Erythroblast (primary cell): Measurements from ENCODE around the gene TTLL5.

Source experiments
- DNase-seq, 2 experiments: peaks; one replicate each; lab custom pipeline; 2025; lab: John Stamatoyannopoulos, UW
- GATA1 ChIP-seq: IDR thresholded peaks from 2 replicates; pipeline ENCODE4 v1.6.1; 2011; ENCODE audit warnings: low read depth, mild to moderate bottlenecking, control low read depth, low read length, moderate library complexity
- POLR2A ChIP-seq: IDR thresholded peaks from 2 replicates; pipeline ENCODE4 v1.6.1; 2011; ENCODE audit warnings: mild to moderate bottlenecking, low read length

The TTLL5 gene

DNA sequence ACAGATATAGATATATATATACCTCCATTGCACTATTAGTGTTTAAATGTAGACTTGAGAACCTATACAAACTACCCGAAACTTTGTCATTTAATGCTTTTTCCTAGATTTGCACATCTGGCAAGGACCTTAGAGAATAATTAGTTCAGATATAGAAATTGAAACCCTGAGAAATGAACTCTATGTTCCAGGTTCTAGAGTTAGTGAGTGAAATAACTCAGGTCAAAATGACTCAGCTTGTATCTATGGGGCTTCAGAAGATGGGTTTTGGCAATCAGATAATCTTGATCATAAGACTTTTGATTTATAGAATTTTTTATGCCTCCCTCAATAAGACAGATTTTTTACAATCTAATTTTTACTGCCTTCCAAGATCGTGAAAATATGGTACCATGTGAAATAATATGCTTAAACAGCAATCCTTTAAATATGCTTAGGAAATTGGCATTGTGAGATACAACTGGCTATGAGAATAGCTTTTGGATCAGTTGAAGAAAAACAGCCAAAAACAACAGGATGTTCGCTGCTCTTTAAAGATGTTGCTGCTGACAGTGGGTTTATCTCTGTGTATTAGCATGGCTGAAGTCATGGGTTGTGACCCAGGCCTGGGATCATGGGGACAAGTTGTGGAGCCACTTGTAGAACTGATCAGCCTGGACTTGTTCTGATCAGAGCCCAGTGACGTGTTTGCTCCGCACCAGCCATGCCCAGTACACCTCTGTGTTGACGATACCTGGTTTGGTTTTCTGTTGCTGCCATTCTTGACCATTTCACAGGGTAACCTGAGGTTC lies 63.6 kb downstream of the TTLL5 start:
- TF ChIP-seq GATA1 (no peak), POLR2A (no peak)
- no peak for DNase-seq

DNA sequence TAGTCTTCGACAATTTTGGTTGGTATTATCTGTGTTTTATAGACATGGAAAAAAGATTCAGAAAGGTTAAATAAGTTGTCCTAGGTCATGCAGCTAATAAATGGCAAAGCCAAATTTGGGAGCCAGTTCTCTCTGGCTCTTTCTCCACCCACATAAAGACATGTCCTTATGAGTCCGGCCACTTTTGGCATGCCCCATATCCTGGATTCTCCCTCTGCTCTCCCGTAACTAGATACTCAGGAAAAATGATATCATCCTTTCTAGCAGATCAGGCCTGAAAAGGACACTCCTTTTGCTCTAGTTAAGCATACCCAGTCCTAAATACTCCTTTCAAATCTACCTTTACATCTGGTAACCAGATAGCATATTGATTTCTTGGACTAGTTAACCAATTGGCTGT lies 64.4 kb downstream of the TTLL5 start:
- DNase-seq, result no peak
- TF ChIP-seq POLR2A (no peak), GATA1 (no peak)

DNA sequence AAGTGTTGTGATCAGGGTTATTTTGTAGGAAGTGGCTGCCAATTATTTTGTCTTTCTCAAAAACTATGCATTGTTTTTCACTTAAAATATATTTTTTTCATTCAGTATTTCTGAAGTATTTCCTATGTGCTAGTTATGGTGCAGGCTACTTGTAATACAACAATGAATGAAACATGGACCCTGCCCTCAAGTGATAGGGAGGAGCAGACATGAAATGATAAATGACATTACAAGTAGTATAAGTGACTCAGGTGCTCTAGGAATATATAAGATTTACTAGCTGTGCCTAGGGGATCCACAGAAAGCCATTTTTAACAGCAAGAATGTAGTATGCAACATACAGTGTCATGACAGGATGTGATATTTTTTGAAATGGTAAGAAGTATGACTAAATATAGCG lies 65.3 kb downstream of the TTLL5 start:
- DNase-seq, result no peak
- no peak for TF ChIP-seq POLR2A
- no peak for TF ChIP-seq GATA1

DNA sequence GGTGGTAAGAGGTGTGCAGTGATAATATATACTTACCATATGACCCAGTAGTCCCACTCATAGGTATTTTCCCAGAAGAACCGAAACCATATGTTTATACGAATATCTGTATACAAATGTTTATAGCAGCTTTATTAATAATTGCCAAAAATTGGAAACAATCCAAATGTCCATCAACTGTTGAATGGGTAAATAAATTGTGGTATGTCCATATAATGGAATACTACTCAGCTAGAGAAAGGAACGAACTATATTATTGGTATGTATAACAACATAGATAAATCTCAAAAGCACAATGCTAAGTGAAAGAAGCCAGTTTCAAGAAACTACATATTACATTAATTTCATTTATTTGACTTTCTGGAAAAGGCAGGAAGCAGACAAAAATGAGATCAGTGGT lies 66.1 kb downstream of the TTLL5 start:
- DNase-seq, result no peak
- TF ChIP-seq GATA1, result no peak

DNA sequence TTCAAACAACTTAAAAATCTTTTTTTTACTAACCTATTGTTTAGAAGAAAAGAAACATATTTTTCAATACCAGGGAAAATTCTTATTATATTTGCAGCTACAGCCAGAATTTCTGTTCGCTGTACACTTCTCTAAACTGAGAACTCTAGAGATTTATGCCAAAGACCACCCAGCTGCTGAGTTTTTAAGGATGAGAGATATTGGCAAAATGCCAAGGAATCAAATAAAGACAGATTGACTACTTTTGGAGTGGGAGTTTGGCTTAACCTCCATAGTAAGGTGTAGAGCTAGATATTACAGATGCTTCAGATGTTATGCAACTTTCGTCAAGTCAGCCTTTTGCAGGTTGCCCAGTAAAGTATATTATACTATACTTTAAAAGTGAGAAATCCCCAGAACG lies 71.8 kb downstream of the TTLL5 start:
- no peak for DNase-seq
- TF ChIP-seq POLR2A (no peak), GATA1 (no peak)

DNA sequence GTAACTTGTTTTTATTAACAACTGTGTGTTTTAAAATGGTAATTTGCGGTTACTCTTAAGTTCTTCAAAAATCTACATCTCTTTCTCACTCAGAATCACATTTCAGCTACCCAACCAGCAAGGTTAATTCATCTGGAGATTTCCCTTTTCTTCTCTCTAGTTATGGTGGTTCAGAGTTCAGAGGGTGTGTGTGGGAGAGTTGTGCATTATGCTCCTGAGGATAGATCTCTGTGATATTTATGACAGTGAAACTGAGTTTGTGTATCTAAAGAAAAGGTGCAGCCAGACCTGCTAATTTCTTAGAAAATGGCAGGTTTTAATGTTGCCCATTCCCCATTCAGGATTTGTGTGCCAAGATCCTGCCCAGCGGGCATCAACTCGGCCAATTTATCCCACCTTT lies 73.8 kb downstream of the TTLL5 start:
- TF ChIP-seq POLR2A, result no peak
- no peak for TF ChIP-seq GATA1
- no peak for DNase-seq

DNA sequence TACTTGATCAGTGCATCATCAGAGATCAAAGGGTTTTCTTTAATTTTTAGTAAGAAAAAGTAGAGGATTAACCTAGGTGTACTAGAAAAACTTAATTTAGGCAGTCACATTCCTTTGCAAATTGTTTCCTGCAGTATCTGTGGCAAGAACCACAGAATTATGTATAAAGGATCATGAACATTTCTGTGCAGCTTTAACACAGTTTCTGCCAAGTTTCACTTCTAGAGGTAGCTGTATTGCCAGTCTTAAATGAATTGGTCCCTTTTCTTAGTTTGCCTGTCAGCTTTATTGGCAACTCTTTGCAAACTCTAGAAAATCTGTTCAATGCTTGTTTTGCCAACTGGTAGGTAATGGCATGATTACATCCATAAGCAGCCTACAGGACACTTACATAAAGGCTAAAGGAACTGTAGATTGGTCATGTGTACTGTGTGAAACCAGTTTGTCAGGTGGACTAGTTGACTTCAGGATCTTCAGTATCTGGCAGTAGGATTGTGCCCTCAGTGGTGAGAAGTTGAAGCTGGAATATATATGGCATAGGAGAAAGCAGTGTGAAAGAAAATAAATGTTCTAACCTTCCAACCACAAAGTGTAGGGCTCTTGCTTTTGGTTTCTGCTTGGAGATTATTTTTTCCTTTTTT lies 75.9 kb downstream of the TTLL5 start:
- DNase-seq, result no peak
- TF ChIP-seq POLR2A, result no peak
- TF ChIP-seq GATA1, result no peak

DNA sequence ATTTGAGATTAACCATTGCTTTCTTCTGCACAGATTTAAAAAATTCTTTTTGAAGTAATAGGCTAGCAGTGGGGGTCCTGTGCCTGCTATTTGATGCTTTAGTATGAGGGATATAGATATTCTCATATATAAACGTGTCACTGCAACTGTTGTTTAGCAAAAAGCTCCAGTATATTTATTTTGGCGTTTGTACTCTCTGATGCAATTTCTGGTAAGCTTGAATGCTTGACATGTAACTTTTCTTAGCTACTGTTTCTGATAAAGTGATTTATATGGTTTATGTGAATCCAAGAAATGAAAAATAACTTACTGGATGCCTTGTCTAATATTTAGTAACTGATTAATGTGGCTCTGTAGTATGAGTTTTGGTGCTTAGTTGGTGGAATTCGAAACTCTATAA lies 77.1 kb downstream of the TTLL5 start:
- no peak for DNase-seq
- TF ChIP-seq POLR2A (no peak), GATA1 (no peak)

DNA sequence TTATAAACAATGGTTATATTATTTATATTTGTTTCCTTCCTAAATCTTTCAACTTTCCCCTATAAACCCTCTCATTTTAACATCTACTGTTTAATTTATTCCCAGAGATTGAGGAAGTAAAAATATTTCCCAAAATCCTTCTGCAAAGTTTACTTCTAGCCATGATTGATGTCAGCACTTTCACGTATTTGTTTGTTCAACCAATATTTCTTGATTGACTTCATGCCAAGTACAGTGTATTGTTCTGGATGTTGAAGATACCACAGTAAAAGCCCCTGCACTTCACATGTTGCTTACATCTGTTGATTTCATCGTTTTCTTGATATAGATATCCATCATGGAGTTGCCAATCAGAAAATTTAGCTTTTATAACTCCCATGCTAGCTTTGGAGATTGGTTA lies 81.8 kb downstream of the TTLL5 start:
- no peak for TF ChIP-seq GATA1
- no peak for TF ChIP-seq POLR2A
- DNase-seq, result no peak

DNA sequence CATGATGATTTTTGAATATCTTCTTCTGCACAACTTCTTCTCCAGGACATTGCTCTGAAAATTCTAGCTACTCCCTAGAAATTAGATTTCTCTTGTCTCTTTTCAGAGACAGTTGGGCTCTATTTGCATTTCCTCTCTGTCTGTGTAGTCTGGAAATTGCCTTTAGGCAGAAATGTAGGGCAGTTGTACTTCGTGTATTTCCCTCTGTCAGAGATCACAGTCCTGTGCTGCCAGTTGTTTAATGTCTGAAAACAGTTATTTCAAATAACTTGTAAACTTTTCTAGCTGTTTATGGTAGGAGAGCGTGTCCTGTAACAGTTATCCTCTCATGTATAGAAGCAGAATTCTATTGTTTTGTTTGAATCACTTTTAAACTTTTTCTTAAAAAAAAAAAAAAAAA lies 86.9 kb downstream of the TTLL5 start:
- TF ChIP-seq POLR2A (no peak), GATA1 (no peak)
- DNase-seq, result no peak

DNA sequence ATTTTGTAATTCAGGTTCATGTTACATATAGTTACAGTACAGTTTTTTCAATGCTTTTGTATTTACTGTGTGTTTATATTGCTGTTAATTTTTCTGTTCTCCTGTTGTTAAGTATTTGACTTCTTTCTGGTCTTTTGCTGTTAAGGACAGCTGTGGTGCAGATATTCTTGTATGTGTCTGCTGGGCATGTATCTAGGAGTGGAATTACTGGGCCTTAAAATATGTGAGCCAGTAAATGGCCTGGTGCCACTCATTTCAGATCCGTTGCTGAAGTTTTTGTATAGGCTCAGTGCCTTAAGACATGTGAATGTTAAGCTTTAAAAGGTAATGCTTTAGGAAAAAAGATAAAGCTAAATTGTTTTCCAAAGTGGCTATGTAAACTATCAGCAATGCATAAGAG lies 87.3 kb downstream of the TTLL5 start:
- TF ChIP-seq GATA1 (no peak), POLR2A (no peak)
- DNase-seq, result no peak

DNA sequence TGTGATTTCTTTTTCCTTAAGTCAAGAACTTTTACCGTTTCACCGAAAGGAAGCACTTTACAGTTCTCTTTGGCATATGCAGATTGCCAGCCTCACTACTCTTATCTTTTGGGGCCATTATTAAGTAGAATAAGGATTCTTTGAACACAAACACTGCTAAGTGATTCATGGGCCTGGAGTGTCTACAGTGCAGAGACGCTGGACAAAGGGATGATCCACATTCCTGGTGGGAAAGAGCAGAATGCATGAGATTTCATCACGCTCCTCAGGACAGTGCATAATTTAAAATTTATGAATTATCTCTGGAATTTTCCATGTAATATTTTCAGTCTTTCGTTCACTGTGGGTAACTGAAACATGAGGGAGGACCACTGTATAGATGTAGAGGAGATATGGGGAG lies 90.2 kb downstream of the TTLL5 start:
- TF ChIP-seq GATA1 (no peak), POLR2A (no peak)
- DNase-seq, result no peak

DNA sequence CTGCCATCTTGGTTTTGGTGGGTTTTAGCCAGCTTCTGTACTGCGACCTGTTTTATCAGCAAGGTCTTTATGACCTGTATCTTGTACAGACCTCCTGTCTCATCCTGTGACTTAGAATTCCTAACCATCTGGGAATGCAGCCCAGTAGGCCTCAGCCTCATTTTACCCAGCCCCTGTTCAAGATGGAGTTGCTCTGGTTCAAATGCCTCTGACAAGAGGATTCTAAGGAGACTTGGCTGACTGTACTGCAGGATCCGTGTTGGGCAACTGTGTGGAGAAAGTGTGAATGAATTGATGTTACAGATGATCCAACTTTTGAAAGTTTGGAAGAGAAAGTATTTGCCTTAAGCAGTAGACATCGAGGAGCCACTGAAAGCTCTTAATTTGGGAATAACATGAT lies 91.0 kb downstream of the TTLL5 start:
- DNase-seq, result no peak
- TF ChIP-seq GATA1 (no peak), POLR2A (no peak)

DNA sequence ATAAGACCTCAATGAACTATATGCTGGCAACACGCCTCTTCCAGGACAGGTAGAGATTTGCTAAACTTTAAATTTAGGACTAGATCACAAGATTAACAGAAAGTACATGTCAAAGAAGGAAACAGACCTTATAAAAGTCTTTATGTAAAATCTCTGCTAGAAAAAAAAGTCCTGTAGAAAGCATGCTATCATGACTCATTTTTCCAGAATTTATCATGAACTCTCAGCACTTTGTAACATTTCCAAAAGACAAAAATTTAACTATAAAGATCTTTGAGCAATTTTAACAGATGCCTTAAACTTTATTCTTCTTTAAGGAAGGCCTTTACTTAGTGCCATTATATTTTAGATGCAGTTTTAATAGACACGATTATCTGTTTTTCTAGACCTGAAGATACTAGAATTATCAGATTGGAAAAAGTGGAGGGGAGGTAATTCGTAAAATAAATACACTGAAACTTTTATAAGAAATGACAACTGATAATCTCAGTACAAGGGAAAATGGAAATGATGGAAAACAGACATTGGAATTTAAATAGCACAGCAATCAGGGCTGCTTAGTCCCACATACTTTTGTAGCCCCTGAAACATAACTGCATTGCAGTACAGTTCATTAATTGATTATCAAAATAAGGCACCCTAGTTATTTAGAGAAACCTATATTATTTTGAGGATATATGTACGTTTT lies 92.0 kb downstream of the TTLL5 start:
- no peak for TF ChIP-seq POLR2A
- TF ChIP-seq GATA1, result no peak
- DNase-seq, result no peak
